ENCODE data around the gene GASK1A.

GASK1A gene

DNA sequence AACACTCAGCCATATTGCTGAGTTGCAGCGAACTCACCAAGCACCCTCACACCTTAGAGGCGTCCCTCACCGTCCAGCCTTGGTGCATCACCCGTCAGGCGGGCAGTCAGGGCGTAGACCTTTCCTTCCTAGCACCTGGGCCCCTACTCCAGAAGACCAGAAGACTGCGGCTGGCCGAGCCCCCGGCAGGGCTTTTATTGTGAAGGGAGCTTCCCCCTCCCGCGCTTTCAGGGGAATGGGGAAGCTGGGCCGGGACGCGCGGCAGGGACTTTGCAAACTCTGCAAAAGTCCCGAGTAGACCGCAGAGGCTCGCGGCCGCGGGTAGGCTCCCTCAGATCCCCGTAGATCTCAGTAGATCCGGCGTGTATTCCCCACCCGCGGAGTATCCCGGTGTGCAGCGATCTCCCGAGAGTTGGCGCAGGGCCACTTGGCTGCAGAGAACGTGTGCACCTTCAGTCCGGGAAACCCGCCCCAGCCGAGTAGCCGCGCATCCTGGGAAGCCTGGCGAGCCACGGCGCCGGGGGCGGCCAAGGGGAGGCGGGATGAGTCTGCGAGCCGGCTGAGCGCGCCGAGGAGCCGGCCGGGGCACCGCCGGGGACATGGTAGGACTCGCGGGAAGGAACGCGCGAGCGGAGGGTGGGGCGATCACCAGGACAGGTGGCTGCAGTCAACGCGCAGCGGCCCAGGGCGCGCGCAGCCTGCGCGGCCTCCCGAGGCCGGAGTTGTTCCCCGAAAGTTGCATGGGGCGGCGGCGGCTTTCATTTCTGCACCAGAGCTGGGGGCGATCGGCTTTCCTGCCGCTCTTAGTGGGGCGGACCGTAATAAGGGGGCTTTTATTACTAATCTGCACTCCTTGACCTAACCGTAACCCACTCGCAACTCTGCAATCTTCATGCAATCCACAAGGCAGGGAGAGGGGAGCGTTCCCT, at the start of gene GASK1A:
Gene GASK1A (plus strand): TSS at position 268 of the 929 bp plus-strand sequence. CDS start 332 bp downstream, at position 600.
- H3K9me3 ChIP-seq (ENCODE audit: severe bottlenecking): peaks cover 4% of the 10 kb centered on the region
- H3K27me3 ChIP-seq (ENCODE audit: insufficient read depth, poor library complexity, severe bottlenecking): no peaks in the 10 kb centered on the region
- ATAC-seq (ENCODE audit: low read depth): peak; percentile 76
- H3K27ac ChIP-seq (ENCODE audit: poor library complexity, severe bottlenecking): no peak within 1 kb of the TSS
- TF ChIP-seq, protein P1, sequence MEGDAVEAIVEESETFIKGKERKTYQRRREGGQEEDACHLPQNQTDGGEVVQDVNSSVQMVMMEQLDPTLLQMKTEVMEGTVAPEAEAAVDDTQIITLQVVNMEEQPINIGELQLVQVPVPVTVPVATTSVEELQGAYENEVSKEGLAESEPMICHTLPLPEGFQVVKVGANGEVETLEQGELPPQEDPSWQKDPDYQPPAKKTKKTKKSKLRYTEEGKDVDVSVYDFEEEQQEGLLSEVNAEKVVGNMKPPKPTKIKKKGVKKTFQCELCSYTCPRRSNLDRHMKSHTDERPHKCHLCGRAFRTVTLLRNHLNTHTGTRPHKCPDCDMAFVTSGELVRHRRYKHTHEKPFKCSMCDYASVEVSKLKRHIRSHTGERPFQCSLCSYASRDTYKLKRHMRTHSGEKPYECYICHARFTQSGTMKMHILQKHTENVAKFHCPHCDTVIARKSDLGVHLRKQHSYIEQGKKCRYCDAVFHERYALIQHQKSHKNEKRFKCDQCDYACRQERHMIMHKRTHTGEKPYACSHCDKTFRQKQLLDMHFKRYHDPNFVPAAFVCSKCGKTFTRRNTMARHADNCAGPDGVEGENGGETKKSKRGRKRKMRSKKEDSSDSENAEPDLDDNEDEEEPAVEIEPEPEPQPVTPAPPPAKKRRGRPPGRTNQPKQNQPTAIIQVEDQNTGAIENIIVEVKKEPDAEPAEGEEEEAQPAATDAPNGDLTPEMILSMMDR (IDR thresholded peaks at IDR 0.05; ENCODE audit: poor library complexity, severe bottlenecking): no peak
- no peaks in the 10 kb centered on the region for H3K36me3 ChIP-seq (ENCODE audit: low read depth)
- DNase-seq (ENCODE audit: low spot score): peak; percentile 68
- peak within 1 kb of the TSS; percentile 32 for H3K4me3 ChIP-seq (ENCODE audit: severe bottlenecking)
- no peaks in the 10 kb centered on the region for H3K4me1 ChIP-seq (ENCODE audit: insufficient read depth, poor library complexity, severe bottlenecking)

DNA sequence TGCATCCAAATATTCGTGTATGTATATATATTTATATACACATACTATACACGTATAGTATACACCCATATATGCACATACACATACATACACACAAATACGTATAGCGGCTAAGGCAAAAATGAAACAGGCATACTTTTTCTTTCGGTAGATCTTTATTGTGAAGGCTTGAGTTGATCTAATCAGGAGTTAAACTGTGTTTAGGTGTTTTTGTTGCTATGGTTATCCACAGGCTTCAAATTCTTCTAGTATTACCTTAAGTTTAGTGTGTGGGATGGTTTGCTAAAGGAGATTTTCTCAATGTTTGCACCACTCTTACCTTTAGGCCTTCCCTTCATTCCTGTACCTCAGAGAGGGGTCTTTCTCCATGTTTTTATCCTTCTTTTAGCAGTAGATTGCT, 45.0 kb upstream of the GASK1A start:
- no peak overlapping the region for H3K27ac ChIP-seq (ENCODE audit: poor library complexity, severe bottlenecking)
- TF ChIP-seq, protein P1 (IDR thresholded peaks at IDR 0.05; ENCODE audit: poor library complexity, severe bottlenecking): no peak
- no peaks in the 10 kb centered on the region for H3K9me3 ChIP-seq (ENCODE audit: severe bottlenecking)
- peaks cover 5% of the 10 kb centered on the region for H3K4me1 ChIP-seq (ENCODE audit: insufficient read depth, poor library complexity, severe bottlenecking)
- ATAC-seq (ENCODE audit: low read depth) (no peak), DNase-seq (ENCODE audit: low spot score) (no peak)
- H3K27me3 ChIP-seq (ENCODE audit: insufficient read depth, poor library complexity, severe bottlenecking): no peaks in the 10 kb centered on the region
- H3K4me3 ChIP-seq (ENCODE audit: severe bottlenecking): no peak overlapping the region
- H3K36me3 ChIP-seq (ENCODE audit: low read depth): peaks cover 7% of the 10 kb centered on the region

DNA sequence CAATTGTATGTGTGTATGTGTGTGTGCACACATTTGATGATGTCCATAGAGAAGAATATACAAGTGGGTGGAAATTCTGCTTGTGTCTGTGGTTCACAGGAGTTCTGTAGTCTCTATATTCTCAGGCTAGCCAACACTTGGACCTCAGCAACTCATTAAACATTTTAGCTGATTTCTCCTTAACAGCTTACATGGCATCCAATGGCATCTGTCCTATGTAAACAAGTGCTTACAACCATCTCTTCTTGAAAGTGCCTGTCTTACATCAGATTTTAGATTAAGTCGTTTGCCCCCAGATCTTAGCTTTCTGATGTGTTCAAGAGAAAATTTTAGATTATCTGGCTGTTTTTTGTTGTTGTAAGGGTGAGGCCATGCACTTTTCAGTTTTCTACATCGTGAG, 44.2 kb upstream of the GASK1A start:
- Histone ChIP-seq H3K9me3 (ENCODE audit: severe bottlenecking) (no peaks in the 10 kb centered on the region), H3K36me3 (ENCODE audit: low read depth) (peaks cover 15% of the 10 kb centered on the region), H3K27ac (ENCODE audit: poor library complexity, severe bottlenecking) (no peak overlapping the region), H3K4me3 (ENCODE audit: severe bottlenecking) (no peak overlapping the region), H3K4me1 (ENCODE audit: insufficient read depth, poor library complexity, severe bottlenecking) (peaks cover 5% of the 10 kb centered on the region), H3K27me3 (ENCODE audit: insufficient read depth, poor library complexity, severe bottlenecking) (no peaks in the 10 kb centered on the region)
- TF ChIP-seq, protein P1 (IDR thresholded peaks at IDR 0.05; ENCODE audit: poor library complexity, severe bottlenecking): no peak
- ATAC-seq (ENCODE audit: low read depth): no peak
- no peak for DNase-seq (ENCODE audit: low spot score)

DNA sequence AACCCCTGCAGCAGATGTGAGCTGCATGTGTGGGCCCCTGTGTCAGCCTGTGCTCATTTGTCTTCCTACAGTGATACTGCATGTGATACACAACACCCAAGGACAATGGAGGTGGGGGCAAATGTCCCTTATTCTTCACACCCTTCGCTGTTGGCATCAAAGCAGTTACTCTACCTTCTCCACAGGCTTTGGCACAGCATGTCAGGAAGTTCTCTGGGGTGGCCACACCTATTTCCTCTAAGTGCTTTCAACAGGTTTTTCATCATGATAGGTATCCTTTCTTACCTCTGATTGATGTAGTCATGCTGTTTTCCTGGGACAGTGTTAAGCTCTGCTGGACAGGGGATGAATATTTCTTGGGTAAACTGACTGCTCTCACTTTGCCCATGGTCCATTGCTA, 43.6 kb upstream of the GASK1A start:
- TF ChIP-seq, protein P1 (IDR thresholded peaks at IDR 0.05; ENCODE audit: poor library complexity, severe bottlenecking): no peak
- peak overlapping the region; percentile 51 for H3K4me3 ChIP-seq (ENCODE audit: severe bottlenecking)
- H3K36me3 ChIP-seq (ENCODE audit: low read depth): peaks cover 21% of the 10 kb centered on the region
- peaks cover 5% of the 10 kb centered on the region for H3K4me1 ChIP-seq (ENCODE audit: insufficient read depth, poor library complexity, severe bottlenecking)
- H3K27me3 ChIP-seq (ENCODE audit: insufficient read depth, poor library complexity, severe bottlenecking): no peaks in the 10 kb centered on the region
- no peak for DNase-seq (ENCODE audit: low spot score)
- ATAC-seq (ENCODE audit: low read depth): no peak
- no peak overlapping the region for H3K27ac ChIP-seq (ENCODE audit: poor library complexity, severe bottlenecking)
- no peaks in the 10 kb centered on the region for H3K9me3 ChIP-seq (ENCODE audit: severe bottlenecking)
